Spleen (tissue), 11 donors: ENCODE data around the gene NFIA. TPM values are rescaled to one million over a fixed set of nuclear protein-coding genes. Genes with fewer than 3 reads are reported as not detected.
"Not testable (repeated sequence)": the region's sequence is repeated elsewhere in the genome, so short reads cannot be mapped to it uniquely, and the experiment has no call there.

ENCODE experiments used
- DNase-seq: peaks from one replicate; pipeline ENCODE4 v3.0.0-alpha.2; 2020
- H3K27ac ChIP-seq, 8 donors: fragments of 200-600 bp; sonication (generic) in 7 of 8; 1 replicate in 4 of 8; 2 replicates in 4 of 8; pipeline versions ENCODE4 v1.5.0 to v1.8.0; 2016 to 2021; ENCODE audit warnings: inconsistent platforms in 4 of 8, mild to moderate bottlenecking in 4 of 8, moderate library complexity in 1 of 8
- H3K27me3 ChIP-seq, 7 donors: fragments of 200-600 bp; sonication (generic) in 6 of 7; replicated peaks in 1 of 7; 1 replicate in 4 of 7; 2 replicates in 3 of 7; pipeline versions ENCODE4 v1.5.0 to v1.8.0; 2016 to 2021; ENCODE audit warnings: inconsistent platforms in 3 of 7, mild to moderate bottlenecking in 1 of 7
- H3K36me3 ChIP-seq, 6 donors: fragments of 200-600 bp; sonication (generic) in 5 of 6; 1 replicate in 4 of 6; 2 replicates in 2 of 6; pipeline versions ENCODE4 v1.5.0 to v1.8.0; 2016 to 2021; ENCODE audit warnings: inconsistent platforms in 2 of 6
- H3K4me1 ChIP-seq, 6 donors: fragments of 200-600 bp; sonication (generic) in 5 of 6; 1 replicate in 3 of 6; 2 replicates in 3 of 6; pipeline versions ENCODE4 v1.5.0 to v1.8.0; 2016 to 2021; ENCODE audit warnings: inconsistent platforms in 3 of 6
- H3K4me3 ChIP-seq, 8 donors: fragments of 200-600 bp; sonication (generic) in 7 of 8; 1 replicate in 4 of 8; 2 replicates in 4 of 8; pipeline versions ENCODE4 v1.5.0 to v1.8.0; 2016 to 2021; ENCODE audit warnings: inconsistent platforms in 4 of 8, mild to moderate bottlenecking in 4 of 8, moderate library complexity in 2 of 8
- H3K9me3 ChIP-seq, 8 donors: fragments of 200-600 bp; sonication (generic) in 7 of 8; 1 replicate in 4 of 8; 2 replicates in 4 of 8; pipeline versions ENCODE4 v1.5.0 to v1.8.0; 2016 to 2021; ENCODE audit warnings: inconsistent platforms in 4 of 8
- POLR2A ChIP-seq, 3 donors: fragments of 450-650 bp; IDR thresholded peaks; one replicate each; pipeline ENCODE4 v1.5.1; 2017; ENCODE audit warnings: antibody characterized with exemption in 3 of 3, mild to moderate bottlenecking in 1 of 3
- POLR2AphosphoS5 ChIP-seq, 3 donors: sonication (generic); formaldehyde crosslinking; IDR thresholded peaks; one replicate each; pipeline ENCODE4 v1.5.1; 2017; ENCODE audit warnings: antibody characterized with exemption in 3 of 3
- WGBS, 5 donors: extraction: QIAGEN DNeasy Blood & Tissue Kit in 3 of 5; methylation state at CpG; one replicate each; pipeline versions ENCODE4 v1.1.5 to v1.1.7; 2013 to 2018; 5-methylcytosine and 5-hydroxymethylcytosine counted together
- intact Hi-C: fragments of 100-400 bp; cut with DNase I; formaldehyde crosslinking; loops from one replicate; pipeline ENCODE4 v1.15.0; 2023; ENCODE audit warnings: low total_unique reads
- polyA plus RNA-seq, 3 donors: library from polyadenylated mRNA; stranded (reverse); fragments of 200-250 nt; gene quantifications; one replicate each; pipeline ENCODE4 v1.2.1, GENCODE V29; 2013
- total RNA-seq, 7 donors: library from RNA; depleted of rRNA in 3 of 7; stranded (reverse); fragments of >200 nt in 3 of 7; fragmentation: NEBNext Ultra II Directional in 4 of 7; extraction: Animal tissue kit (Norgen Biotek cat#: 25700) in 4 of 7; gene quantifications; one replicate each; pipeline versions ENCODE4 v1.1.0 to v1.2.1, GENCODE V29; 2016 to 2021
- TF ChIP-seq, protein P1 (sequence below), 11 experiments: fragments of 200-600 bp in 7 of 11; fragments of 450-650 bp in 4 of 11; sonication (generic) in 4 of 11; IDR thresholded peaks in 8 of 11; conservative IDR thresholded peaks in 3 of 11; 1 replicate in 7 of 11; 2 replicates in 4 of 11; pipeline versions ENCODE4 v1.4.0 to v1.8.0; 2016 to 2021; ENCODE audit warnings: antibody characterized with exemption in 11 of 11, inconsistent platforms in 4 of 11, mild to moderate bottlenecking in 1 of 11
- donor health status: healthy with polysubstance abuse.
- donor health status: DM: no; HTN: no; CAD: no; lungs with moderate emphysema.
- donor health status: DM: no; HTN: no; CAD: no.
- donor health status: Bipolar disorder and iron deficiency.
- donor health status: healthy.
- donor health status: DM: no; HTN: no; CAD: no.
- donor health status: DM: yes; HTN: yes; CAD: no.

NFIA gene
- total and polyA plus RNA-seq, 10 donors, result 3.1 to 76.8 (median 35.5) TPM

GRCh38 chr1:61461406-61462384, 379.3 kb downstream of the NFIA start:
- H3K4me1 ChIP-seq, result peaks cover 0 to 12% (median 0%) of the 10 kb centered on the region in 6 donors
- H3K9me3 ChIP-seq, result no peaks in the 10 kb centered on the region
- no peaks in the 10 kb centered on the region for H3K27me3 ChIP-seq
- no peaks in the 10 kb centered on the region for H3K36me3 ChIP-seq
- no peak for DNase-seq
- 81 to 91% (median 86%) methylated on average over 14 of the region's 14 CpGs for WGBS, 5 donors
- no peak overlapping the region for H3K27ac ChIP-seq
- intact Hi-C loops, result no loop called here
- TF ChIP-seq, protein P1, sequence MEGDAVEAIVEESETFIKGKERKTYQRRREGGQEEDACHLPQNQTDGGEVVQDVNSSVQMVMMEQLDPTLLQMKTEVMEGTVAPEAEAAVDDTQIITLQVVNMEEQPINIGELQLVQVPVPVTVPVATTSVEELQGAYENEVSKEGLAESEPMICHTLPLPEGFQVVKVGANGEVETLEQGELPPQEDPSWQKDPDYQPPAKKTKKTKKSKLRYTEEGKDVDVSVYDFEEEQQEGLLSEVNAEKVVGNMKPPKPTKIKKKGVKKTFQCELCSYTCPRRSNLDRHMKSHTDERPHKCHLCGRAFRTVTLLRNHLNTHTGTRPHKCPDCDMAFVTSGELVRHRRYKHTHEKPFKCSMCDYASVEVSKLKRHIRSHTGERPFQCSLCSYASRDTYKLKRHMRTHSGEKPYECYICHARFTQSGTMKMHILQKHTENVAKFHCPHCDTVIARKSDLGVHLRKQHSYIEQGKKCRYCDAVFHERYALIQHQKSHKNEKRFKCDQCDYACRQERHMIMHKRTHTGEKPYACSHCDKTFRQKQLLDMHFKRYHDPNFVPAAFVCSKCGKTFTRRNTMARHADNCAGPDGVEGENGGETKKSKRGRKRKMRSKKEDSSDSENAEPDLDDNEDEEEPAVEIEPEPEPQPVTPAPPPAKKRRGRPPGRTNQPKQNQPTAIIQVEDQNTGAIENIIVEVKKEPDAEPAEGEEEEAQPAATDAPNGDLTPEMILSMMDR (IDR thresholded peaks at IDR 0.05 in 8 of 11, conservative IDR thresholded peaks at IDR 0.05 in 3 of 11), result no peak
- TF ChIP-seq POLR2AphosphoS5 (IDR thresholded peaks at IDR 0.05) (no peak), POLR2A (IDR thresholded peaks at IDR 0.05) (no peak)
- H3K4me3 ChIP-seq, result no peak overlapping the region

DNA sequence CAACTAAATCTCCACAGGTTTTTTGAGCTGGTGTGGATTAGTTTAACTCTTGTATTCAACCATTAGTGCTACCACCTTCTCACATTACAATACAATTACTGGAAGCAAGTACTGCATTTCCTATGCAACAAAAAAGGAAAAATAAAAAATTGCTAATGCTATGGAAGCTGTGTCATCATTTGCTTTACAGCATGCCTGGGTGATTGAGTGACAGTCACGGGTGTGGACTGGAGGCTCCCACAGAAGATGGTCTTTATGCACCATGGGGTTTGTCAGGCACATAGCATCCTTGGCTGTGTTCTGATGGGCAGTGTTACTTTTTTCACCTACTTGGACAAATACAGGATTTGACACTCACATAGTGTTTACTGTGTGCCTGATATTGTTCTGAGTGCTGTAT, 380.3 kb downstream of the NFIA start:
- Histone ChIP-seq H3K4me1 (peaks cover 0 to 8% (median 0%) of the 10 kb centered on the region in 6 donors), H3K27ac (no peak overlapping the region), H3K9me3 (no peaks in the 10 kb centered on the region), H3K36me3 (no peaks in the 10 kb centered on the region), H3K4me3 (no peak overlapping the region), H3K27me3 (no peaks in the 10 kb centered on the region)
- intact Hi-C loops, result no loop called here
- WGBS, 5 donors, result 87 to 100% (median 92%) methylated on average over 1 of the region's 1 CpG
- TF ChIP-seq, protein P1 (IDR thresholded peaks at IDR 0.05 in 8 of 11, conservative IDR thresholded peaks at IDR 0.05 in 3 of 11), result no peak
- TF ChIP-seq POLR2A (IDR thresholded peaks at IDR 0.05) (no peak), POLR2AphosphoS5 (IDR thresholded peaks at IDR 0.05) (no peak)
- DNase-seq, result no peak

GRCh38 chr1:61463220-61463619, 380.9 kb downstream of the NFIA start:
- DNase-seq, result no peak
- H3K9me3 ChIP-seq, result no peaks in the 10 kb centered on the region
- H3K4me1 ChIP-seq, result peaks cover 0 to 3% (median 0%) of the 10 kb centered on the region in 6 donors
- WGBS, 5 donors, result 50 to 68% (median 64%) methylated on average over 4 of the region's 4 CpGs
- H3K27me3 ChIP-seq, result no peaks in the 10 kb centered on the region
- no peaks in the 10 kb centered on the region for H3K36me3 ChIP-seq
- TF ChIP-seq, protein P1 (IDR thresholded peaks at IDR 0.05 in 8 of 11, conservative IDR thresholded peaks at IDR 0.05 in 3 of 11), result no peak
- TF ChIP-seq POLR2A (IDR thresholded peaks at IDR 0.05) (no peak), POLR2AphosphoS5 (IDR thresholded peaks at IDR 0.05) (no peak)
- intact Hi-C loops, result no loop called here
- no peak overlapping the region for H3K4me3 ChIP-seq
- no peak overlapping the region for H3K27ac ChIP-seq

GRCh38 chr1:61467836-61468235, 385.5 kb downstream of the NFIA start:
- H3K9me3 ChIP-seq, H3K4me1 ChIP-seq, H3K27ac ChIP-seq, DNase-seq, H3K4me3 ChIP-seq, H3K27me3 ChIP-seq, H3K36me3 ChIP-seq, intact Hi-C loops: not testable (repeated sequence)
- WGBS, 5 donors, result 84 to 99% (median 95%) methylated on average over 5 of the region's 5 CpGs
